Neural progenitor cell (in vitro differentiated cells): ENCODE data around the gene PNCK.

Source experiments
- EZH2 ChIP-seq: fragments of 200-600 bp; sonication (generic); IDR thresholded peaks from 2 replicates; pipeline ENCODE4 v1.6.1; 2017; ENCODE audit warnings: antibody characterized with exemption, mild to moderate bottlenecking, moderate library complexity
- TF ChIP-seq, protein P1 (sequence below): fragments of 200-600 bp; sonication (generic); IDR thresholded peaks from 2 replicates; pipeline ENCODE4 v1.5.1; 2017; ENCODE audit warnings: antibody characterized with exemption, mild to moderate bottlenecking

GRCh38 chrX:153708415-153708814, 34.8 kb upstream of the PNCK start:
- TF ChIP-seq, protein P1, sequence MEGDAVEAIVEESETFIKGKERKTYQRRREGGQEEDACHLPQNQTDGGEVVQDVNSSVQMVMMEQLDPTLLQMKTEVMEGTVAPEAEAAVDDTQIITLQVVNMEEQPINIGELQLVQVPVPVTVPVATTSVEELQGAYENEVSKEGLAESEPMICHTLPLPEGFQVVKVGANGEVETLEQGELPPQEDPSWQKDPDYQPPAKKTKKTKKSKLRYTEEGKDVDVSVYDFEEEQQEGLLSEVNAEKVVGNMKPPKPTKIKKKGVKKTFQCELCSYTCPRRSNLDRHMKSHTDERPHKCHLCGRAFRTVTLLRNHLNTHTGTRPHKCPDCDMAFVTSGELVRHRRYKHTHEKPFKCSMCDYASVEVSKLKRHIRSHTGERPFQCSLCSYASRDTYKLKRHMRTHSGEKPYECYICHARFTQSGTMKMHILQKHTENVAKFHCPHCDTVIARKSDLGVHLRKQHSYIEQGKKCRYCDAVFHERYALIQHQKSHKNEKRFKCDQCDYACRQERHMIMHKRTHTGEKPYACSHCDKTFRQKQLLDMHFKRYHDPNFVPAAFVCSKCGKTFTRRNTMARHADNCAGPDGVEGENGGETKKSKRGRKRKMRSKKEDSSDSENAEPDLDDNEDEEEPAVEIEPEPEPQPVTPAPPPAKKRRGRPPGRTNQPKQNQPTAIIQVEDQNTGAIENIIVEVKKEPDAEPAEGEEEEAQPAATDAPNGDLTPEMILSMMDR = peak; percentile 61
- no peak for TF ChIP-seq EZH2
